Measurements from ENCODE around the gene EVA1C.

GRCh38 chr21:32422064-32422463 lies 9.6 kb downstream of the EVA1C start:
- TF ChIP-seq, protein P1, sequence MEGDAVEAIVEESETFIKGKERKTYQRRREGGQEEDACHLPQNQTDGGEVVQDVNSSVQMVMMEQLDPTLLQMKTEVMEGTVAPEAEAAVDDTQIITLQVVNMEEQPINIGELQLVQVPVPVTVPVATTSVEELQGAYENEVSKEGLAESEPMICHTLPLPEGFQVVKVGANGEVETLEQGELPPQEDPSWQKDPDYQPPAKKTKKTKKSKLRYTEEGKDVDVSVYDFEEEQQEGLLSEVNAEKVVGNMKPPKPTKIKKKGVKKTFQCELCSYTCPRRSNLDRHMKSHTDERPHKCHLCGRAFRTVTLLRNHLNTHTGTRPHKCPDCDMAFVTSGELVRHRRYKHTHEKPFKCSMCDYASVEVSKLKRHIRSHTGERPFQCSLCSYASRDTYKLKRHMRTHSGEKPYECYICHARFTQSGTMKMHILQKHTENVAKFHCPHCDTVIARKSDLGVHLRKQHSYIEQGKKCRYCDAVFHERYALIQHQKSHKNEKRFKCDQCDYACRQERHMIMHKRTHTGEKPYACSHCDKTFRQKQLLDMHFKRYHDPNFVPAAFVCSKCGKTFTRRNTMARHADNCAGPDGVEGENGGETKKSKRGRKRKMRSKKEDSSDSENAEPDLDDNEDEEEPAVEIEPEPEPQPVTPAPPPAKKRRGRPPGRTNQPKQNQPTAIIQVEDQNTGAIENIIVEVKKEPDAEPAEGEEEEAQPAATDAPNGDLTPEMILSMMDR (IDR thresholded peaks at IDR 0.05): no peak
- no peak for TF ChIP-seq POLR2A (IDR thresholded peaks at IDR 0.05)

Data from ovary (tissue), 3 donors.